Stimulated activated CD4-positive, alpha-beta T cell treated with anti-CD3 and anti-CD28 coated beads, Interleukin-15, amount 100 ng/mL, for 24 hours (primary cell): ENCODE measurements around the gene NHLRC2.

Experiments
- DNase-seq: peaks from one replicate; pipeline ENCODE4 v3.0.0-alpha.2; 2020

The NHLRC2 gene

GRCh38 chr10:113945075-113945686 is 90.7 kb downstream of the NHLRC2 start:
- no peak for DNase-seq

GRCh38 chr10:113945687-113946085 is 91.2 kb downstream of the NHLRC2 start:
- DNase-seq, result no peak

- DNase-seq, result no peak
Measured at GRCh38 chr10:113947184-113948041, 93.0 kb downstream of the NHLRC2 start.

GRCh38 chr10:113948048-113948447 is 93.6 kb downstream of the NHLRC2 start:
- DNase-seq, result no peak

GRCh38 chr10:113950268-113950667 is 95.8 kb downstream of the NHLRC2 start:
- no peak for DNase-seq

GRCh38 chr10:113953505-113954272 is 99.2 kb downstream of the NHLRC2 start:
- no peak for DNase-seq

- DNase-seq, result no peak
Measured at GRCh38 chr10:113954409-113954808, 99.9 kb downstream of the NHLRC2 start.

GRCh38 chr10:113957013-113957412 is 102.6 kb downstream of the NHLRC2 start:
- no peak for DNase-seq

- peak; percentile 47 for DNase-seq
Measured at GRCh38 chr10:113958631-113959382, 104.3 kb downstream of the NHLRC2 start.

- DNase-seq, result no peak
Measured at GRCh38 chr10:113959383-113959760, 104.9 kb downstream of the NHLRC2 start.

GRCh38 chr10:113960617-113961181 is 106.2 kb downstream of the NHLRC2 start:
- peak; percentile 36 for DNase-seq

- peak; percentile 59 for DNase-seq
Measured at GRCh38 chr10:113961182-113962031, 106.9 kb downstream of the NHLRC2 start.

GRCh38 chr10:113965077-113965476 is 110.6 kb downstream of the NHLRC2 start:
- no peak for DNase-seq

GRCh38 chr10:113965683-113966082 is 111.2 kb downstream of the NHLRC2 start:
- no peak for DNase-seq
